ENCODE measurements around the gene KIDINS220. TPM values are rescaled to one million over a fixed set of nuclear protein-coding genes. Genes with fewer than 3 reads are reported as not detected.

Gene KIDINS220
- total RNA-seq (2014; rRNA removed; shearing (Covaris generic)), result 95.3 and 166 TPM in 2 replicates

DNA sequence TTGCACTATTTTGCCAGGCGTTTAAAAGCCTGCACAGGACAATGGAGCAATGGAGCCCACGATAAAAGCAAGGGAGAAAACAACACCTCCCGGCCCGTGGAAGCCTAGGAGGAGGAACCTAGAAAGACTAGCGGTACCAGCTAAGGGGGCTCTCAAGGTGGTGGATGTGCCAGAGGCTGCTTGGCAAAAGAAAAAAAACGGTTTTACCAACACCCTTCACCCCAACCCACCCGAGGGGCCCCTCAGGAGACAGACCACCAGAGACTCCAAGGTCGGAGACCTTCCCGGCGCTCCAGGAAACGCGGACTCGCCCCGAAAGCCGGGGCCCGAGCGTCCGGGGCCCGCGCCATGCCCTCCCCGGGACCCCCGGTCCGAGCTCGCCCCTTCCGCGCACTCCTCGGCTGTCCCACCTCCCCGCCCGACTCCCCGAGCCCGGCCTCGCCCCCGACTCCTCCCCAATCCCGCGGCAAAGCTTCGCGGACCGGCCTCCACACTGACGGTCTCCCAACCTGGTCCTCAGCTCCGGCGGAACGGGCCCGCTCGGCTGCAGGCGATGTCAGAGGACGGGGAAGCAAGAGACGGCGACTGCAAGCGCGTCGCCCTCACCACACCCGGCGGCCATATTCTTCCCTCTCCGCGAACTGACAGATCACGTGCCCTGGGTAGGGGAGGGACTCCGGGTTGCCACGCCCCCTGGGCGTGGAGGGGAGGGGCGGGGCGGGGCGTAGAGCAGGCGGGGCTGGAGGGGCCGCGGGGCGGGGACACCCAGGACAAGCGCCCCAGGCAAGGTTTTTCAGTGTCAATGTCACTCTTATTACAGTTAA, at the start of gene KIDINS220:
TSS of gene KIDINS220 (minus strand) at position 643 of the 824 bp plus-strand sequence. CDS start 10,520 bp downstream, outside the sequence.
- in situ Hi-C loops (cut with HindIII; ENCODE audit: low sequenced_read_pairs), result no loop called here
- peak; percentile 92 for DNase-seq (ENCODE audit: low spot score)

DNA sequence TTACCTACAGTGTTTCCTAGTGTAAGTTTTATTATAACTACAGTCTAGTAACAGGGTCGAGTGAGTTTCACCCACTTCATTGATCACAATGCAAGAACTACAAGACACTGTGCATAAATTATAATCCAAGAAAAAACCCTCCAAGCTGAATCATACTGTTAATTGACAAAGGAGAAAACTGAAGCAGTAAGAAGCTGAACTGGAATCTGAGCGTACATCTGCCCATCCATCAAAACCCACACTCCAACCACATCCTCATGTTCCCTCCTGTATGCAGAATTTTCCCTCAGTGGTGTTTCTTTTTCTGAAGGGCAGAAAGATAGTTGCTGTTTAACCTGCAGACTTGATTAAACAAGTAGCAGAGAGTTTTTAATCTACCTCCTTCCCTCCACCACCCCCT, 49.5 kb upstream of the KIDINS220 start:
- in situ Hi-C loops (cut with HindIII; ENCODE audit: low sequenced_read_pairs), result no loop called here
- no peak for DNase-seq (ENCODE audit: low spot score)

DNA sequence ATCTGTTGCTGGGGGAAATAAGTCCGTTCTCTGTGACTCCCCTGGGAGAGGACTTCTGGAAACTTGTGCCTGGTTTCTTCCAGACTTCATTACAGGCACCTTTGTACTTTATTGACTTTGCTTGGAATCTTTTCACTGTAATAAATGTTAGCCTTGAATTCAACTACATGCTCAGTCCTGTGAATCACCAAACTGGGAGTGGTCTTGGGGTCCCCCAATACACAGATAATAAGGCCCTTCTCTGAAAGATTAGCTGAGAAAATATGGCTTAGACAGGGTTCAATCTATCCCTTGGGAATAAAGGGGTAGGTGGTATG, 48.7 kb upstream of the KIDINS220 start:
- in situ Hi-C loops (cut with HindIII; ENCODE audit: low sequenced_read_pairs), result no loop called here

DNA sequence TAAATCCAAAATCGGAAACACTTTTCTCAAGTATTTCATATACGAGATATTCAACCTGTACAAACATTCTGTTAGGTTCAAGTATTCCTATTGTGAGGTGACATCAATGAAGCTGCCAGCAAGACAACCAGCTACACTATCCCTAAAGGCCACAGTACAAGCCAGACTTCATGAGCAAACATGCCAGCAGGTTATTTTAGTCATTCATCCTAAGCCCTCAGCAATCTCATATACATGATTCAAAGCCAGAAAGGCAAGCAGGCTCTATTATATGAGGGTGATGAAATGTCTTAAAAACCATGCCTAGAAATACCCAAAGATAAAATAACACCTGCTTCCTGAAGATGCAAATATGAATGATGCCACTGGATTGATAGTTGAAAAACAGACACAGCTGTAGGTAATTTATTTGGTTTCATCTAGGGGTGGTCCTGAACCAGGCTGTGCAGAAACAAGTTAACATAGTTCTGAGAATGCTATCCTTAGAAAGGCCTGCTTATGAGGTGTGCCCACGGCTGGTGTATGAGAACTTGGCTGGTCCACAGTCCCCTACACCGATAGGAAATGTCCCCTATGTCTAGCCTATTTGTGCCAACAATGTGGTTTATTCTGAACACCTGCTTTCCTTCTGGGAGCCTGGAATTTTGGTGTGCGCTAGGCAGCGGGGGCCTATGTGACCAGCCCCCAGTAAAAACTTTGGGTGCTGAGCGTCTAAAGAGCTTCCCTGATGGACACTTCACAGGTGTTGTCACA, 48.2 kb upstream of the KIDINS220 start:
- no peak for DNase-seq (ENCODE audit: low spot score)
- in situ Hi-C loops (cut with HindIII; ENCODE audit: low sequenced_read_pairs), result no loop called here

More for the DNA sequence above, 48.7 kb upstream of the KIDINS220 start:
- DNase-seq (ENCODE audit: low spot score), result no peak

DNA sequence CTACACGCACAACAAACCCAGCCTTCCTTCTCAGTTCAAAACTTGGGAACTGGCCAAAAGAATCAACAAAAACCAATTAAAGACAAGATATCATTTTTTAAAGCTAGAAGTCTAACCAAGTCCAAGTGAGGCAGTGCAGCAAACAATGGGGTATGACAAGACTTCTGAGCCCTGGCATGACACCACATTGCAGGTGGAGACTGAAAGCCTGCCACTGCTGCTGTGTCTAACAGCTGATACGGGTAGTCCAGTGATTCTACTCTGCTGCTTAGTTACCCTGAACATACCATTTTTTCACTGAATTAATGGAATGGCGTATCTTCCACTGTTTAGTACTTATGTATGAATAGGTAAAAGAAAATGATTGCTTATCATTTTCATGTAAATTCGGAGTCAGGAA, 47.4 kb upstream of the KIDINS220 start:
- DNase-seq (ENCODE audit: low spot score), result no peak
- in situ Hi-C loops (cut with HindIII; ENCODE audit: low sequenced_read_pairs), result no loop called here

DNA sequence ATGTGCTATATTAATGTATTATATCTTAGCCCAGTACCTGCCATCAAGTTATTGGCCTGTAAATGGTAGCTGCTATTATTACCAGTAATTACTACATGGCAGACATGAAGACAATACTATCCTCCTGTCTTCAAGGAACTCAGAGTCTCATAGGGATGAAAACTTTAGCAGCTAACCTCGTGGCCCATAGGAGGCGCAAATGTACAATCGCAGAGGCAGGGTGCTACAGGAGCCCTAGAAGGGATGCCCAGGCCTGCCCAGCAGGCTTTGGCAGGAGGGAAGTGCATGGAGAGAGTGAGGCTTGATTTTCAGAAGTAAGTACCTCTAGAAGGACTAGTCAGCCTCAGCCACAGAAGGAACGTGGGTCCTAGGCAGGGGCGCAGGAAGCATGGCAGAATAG, 44.7 kb upstream of the KIDINS220 start:
- in situ Hi-C loops (cut with HindIII; ENCODE audit: low sequenced_read_pairs), result no loop called here
- no peak for DNase-seq (ENCODE audit: low spot score)

DNA sequence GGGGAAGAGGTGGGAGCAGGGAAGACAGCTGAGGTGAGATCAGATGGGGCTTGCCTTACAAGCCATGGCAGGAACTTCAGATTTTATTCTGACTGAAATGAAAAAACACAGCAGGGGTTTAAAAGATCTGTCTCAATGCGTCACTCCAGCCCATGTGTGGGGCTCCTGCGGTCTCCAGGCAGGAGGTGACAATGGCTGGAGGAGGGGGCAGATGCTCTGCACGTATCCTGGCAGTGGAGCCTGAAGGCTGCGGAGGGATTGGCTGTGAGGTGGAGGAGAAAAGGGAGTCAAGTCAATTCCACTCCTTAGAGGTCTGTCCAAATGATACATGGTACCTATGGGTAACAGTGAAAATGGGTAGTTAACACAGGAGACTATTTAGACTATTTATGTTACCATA, 40.5 kb upstream of the KIDINS220 start:
- DNase-seq (ENCODE audit: low spot score), result no peak
- in situ Hi-C loops (cut with HindIII; ENCODE audit: low sequenced_read_pairs), result no loop called here

DNA sequence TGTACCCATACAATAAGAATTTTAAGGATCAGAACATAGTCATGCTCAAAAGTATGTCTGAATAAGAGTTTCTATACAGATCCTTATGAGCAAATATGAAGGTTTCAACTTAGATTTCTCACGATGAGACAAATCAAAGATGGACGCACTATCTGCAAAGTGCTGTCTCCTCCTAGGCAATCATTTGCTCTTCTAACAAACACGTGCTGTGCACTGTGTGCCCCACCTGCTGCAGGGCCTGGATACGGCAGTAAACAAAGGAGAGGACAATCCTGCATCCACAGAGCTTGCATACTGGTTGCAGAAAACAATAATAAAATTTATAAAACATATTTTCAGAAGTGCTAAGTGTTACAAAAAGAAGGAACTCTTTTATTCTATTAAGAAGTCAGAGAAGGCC, 39.9 kb upstream of the KIDINS220 start:
- in situ Hi-C loops (cut with HindIII; ENCODE audit: low sequenced_read_pairs), result no loop called here
- DNase-seq (ENCODE audit: low spot score), result no peak

DNA sequence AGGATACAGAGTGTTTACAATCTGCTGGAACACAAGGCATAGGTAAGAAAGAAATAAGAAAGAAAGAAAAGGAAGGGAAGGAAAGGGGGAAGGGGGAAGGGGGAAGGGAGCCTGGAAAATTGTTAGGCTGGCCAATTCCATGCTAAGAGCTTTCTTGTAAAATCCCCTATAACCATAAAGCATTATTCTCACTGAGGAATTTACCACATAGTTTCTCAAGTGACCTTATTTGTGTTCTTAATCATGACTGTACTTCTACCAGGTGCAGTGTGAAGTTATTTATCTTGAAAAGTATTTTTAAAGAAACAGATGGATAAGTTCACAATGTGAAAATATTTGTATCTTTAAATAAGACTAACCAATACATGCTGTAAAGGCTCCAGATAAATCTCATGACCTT, 39.2 kb upstream of the KIDINS220 start:
- in situ Hi-C loops (cut with HindIII; ENCODE audit: low sequenced_read_pairs), result no loop called here
- DNase-seq (ENCODE audit: low spot score), result no peak

DNA sequence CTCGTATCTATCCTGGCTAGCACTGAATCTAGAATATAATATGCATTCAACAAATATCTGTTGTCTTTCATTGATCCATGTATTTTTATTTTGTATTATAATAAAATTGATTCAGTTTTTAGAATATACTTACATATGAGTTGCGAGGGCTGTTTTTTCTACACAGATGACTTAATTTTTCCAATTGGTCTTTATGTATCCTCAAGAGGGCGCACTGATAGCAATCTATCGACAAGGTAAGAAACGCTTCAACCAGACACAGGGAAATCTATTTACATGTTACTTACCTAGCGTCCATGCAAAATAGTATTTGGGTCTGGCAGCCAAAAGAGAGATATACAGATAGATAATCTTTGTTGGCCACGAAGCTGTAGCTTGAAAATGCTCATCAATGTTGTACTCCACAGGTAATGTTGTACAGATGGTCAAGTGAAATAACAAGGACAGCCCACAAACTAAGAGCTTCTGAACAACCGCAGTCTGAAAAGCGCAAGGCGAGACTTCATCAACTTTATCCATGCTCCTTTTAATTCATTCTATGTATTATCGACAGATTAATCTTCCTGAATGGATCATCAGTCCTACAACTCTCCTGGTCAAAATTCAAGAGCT, 35.5 kb upstream of the KIDINS220 start:
- in situ Hi-C loops (cut with HindIII; ENCODE audit: low sequenced_read_pairs), result no loop called here
- peak; percentile 67 for DNase-seq (ENCODE audit: low spot score)

DNA sequence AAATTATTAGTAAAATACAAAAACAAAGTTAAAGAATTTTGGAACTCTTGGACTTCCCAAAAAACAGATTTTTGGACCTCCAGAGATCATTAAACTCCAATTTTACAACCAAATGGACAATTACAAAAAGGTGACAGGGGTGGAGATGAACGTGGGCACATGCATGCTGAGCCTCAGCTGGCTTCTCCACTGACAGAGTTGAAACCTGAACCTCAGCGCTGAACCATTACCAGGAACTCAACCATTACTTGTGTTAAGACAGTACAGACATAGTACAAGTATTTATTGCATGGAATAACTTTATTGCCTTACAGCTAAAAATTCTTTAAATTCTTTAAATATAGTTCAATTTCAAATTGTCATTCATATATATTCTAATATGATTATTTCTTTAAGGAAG, 33.0 kb upstream of the KIDINS220 start:
- in situ Hi-C loops (cut with HindIII; ENCODE audit: low sequenced_read_pairs), result no loop called here
- no peak for DNase-seq (ENCODE audit: low spot score)

DNA sequence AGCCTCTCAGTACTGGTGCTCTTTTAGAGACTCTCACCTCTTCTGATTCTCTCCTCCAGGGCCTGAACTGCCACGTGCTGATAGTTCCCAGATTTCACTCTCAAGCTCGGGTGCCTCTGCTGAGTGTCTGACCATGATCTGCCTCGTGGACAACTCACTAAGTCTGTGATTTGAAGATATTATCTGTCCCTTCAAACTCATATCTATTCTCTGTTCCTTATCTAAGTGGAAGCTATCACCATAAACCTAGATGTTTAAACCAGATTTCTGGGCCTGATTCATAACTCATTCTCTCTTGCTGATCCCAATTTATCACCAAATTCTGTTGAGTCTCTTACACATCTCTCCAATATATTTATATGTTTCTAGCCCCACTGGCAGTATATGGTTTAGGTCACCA, 29.9 kb upstream of the KIDINS220 start:
- in situ Hi-C loops (cut with HindIII; ENCODE audit: low sequenced_read_pairs), result no loop called here
- no peak for DNase-seq (ENCODE audit: low spot score)

DNA sequence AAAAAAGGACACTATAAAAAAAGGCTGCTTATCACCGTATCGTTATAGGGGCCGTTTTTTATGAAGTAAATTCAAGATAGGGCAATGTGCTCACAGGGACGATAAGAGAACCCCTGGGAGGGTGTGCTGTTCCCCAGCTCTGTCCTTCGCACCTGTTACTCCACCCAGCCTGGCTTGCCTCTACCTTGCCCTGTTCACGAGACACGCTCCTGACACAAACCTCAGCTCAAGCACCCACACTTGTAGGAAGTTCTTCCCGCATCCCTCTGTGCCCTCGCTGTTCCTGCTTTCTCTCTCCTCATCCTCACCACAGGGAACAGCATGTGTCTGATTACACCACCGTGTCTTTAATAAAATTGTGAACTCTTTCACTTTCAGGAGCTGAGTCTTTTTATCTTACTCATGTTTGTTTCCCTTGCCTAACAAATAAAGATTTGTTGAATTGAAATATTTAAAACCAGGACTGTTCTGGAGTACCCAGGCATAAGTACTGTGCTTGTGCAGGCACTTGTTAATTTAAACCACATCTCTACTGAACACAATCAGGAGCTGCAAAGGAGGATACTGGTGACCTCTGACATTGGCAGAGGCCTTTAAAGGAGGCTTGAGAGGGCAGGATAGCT, 26.0 kb upstream of the KIDINS220 start:
- DNase-seq (ENCODE audit: low spot score), result no peak
- in situ Hi-C loops (cut with HindIII; ENCODE audit: low sequenced_read_pairs), result no loop called here

DNA sequence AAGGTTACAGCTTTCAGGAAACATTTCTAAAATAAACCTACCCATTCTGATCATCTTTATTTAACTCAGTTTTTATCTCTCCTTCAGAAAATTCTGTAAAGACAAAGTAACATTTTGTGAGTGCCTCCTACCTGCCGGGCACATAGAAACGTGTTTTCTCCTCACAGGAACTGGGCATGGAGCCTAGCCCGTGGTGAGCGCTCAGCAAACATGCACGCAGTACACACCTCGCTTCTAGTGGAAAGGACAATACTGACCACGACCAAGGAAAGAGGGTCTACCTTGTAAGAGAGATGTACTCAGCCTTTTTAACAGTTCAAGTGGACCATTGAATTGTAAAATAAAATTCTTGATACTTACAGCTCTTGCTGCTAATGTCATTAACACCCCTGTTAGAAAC, 24.8 kb upstream of the KIDINS220 start:
- DNase-seq (ENCODE audit: low spot score), result no peak
- in situ Hi-C loops (cut with HindIII; ENCODE audit: low sequenced_read_pairs), result no loop called here

DNA sequence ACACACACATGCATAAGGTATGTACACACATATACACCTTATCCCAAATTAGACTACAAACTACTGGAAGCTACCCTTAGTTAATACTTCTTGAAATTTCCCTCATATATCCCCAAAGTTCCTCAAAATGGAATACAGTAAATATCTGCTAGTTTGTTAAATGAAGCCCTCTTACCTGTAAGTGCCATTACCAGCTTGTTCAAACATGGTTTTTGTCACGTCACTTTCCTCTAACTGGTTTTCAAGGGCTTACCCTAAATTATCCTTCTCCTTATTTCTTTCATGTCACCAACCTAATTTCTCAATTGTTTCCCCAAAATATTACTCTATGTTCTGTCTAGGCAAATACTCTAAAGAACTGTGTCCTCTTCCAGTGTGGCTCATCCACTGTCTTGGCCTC, 24.4 kb upstream of the KIDINS220 start:
- in situ Hi-C loops (cut with HindIII; ENCODE audit: low sequenced_read_pairs), result no loop called here
- DNase-seq (ENCODE audit: low spot score), result no peak

DNA sequence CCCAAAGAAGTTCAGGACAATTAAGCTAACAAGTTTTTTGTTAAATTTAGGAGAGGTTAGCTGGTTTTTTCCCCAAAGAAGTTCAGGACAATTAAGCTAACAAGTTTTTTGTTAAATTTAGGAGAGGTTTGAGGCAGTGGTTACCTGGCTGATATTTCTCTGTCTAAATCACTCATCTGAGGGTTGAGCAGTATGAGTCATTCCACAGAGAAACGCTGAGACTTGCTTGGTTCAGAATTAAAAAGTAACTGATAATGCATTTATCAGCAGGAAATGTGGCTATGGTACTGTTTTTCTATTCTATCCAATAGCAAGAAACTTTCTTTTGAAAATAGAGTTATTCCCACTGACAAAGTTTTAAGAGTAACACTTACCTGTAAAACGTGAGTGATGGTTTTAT, 22.8 kb upstream of the KIDINS220 start:
- in situ Hi-C loops (cut with HindIII; ENCODE audit: low sequenced_read_pairs), result no loop called here
- DNase-seq (ENCODE audit: low spot score), result no peak

DNA sequence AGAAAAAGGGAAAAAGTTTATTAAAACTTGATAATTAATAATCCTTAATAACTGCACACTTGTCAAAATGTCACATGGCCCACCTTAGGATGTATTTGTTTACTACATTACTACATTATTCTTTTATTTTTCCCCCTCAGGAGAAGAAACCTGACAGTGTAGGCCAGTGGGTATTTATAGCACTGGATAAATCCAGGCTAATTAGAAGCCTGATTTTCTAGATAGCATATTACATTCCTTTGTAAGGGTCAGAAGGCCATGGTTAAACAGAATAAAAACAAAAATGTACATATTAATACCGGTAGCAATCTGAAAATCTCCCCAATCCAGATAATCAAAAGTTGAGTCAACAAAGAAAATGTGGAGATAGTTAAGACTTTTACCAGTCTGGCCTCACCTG, 21.5 kb upstream of the KIDINS220 start:
- in situ Hi-C loops (cut with HindIII; ENCODE audit: low sequenced_read_pairs), result no loop called here
- no peak for DNase-seq (ENCODE audit: low spot score)

DNA sequence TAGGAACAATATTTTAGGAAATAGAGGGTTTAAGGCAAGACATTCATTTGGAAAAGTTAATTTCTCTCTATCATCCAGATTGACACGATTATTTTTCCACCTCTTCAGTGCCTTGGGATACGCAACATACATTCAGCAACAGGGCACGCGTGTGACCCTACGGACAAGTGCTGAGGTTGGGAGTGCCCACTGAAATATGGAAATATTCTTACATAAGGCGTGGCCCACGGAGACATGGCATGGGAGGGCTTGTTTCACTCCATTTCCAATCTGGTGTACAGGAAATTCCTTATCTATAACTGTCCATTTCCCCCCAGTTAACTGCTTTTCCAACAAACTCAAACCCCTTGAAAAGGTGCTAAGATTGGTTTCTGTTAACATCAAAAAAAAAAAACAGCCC, 20.9 kb upstream of the KIDINS220 start:
- DNase-seq (ENCODE audit: low spot score), result no peak
- in situ Hi-C loops (cut with HindIII; ENCODE audit: low sequenced_read_pairs), result no loop called here

DNA sequence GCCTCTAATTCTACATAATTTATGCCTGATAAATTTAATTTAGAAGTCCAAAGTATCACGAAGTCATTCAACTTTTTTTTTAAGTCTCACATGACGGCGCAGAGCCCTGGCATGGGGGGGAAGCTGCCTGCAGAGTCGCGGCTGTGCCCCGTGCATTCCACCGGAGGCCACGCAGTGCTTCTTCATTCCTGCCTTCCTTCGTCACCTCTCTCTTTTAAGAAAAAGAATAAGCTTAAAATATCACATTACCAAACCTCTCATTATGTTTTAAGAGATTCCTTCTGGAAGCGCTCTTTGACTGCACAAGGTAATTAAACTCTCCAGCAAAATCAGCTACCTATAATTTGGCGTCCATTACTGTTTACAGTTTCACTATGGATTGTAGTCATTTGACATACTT, 20.3 kb upstream of the KIDINS220 start:
- peak; percentile 59 for DNase-seq (ENCODE audit: low spot score)
- in situ Hi-C loops (cut with HindIII; ENCODE audit: low sequenced_read_pairs), result no loop called here

DNA sequence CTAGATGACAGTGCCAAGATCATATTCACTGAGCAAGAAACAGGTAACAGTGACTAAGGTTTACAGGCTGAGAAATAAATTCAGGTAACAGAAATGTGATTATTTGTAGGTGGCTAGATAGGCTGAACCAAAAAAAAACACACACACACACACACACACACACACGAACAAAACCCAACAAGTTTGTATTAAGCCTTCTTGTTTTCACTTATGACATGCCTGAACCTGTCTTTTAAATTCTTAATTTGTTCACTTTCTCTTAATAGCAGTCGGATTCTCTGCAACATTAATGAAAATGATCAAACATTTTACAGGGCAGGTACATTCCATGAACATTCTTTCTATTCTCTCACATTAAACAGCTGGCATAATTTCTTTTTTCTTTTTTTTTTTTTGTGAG, 18.8 kb upstream of the KIDINS220 start:
- DNase-seq (ENCODE audit: low spot score), result no peak
- in situ Hi-C loops (cut with HindIII; ENCODE audit: low sequenced_read_pairs), result no loop called here

All from G401 (cell line).